A673 (cell line): ENCODE results near the gene PCNT. TPM values are rescaled to one million over a fixed set of nuclear protein-coding genes. Genes with fewer than 3 reads are reported as not detected.

ENCODE experiments used
- BruUV-seq: library from RNA; stranded (reverse); fragments of 400-500 nt; replicated peaks from 2 replicates; lab custom pipeline; 2021; lab: Mats Ljungman, UMichigan
- CTCF ChIA-PET: fragments of 300-600 bp; sonication (Branson Sonifier 250); formaldehyde crosslinking; loops from one replicate; lab custom pipeline; 2022; ENCODE audit warnings: antibody characterized with exemption; lab: Charles Lee
- POLR2A ChIA-PET: fragments of 300-600 bp; sonication (Branson Sonifier 250); formaldehyde crosslinking; loops from one replicate; lab custom pipeline; 2022; ENCODE audit warnings: antibody characterized with exemption; ENCODE audit not compliant: low non-redundant PET; lab: Charles Lee
- DNase-seq: peaks from one replicate; pipeline ENCODE4 v3.0.0-alpha.2; 2015; ENCODE audit warnings: low spot score
- H3K27ac ChIP-seq: fragments of 200-600 bp; sonication (generic); 2 replicates; pipeline ENCODE4 v1.5.1; 2016; ENCODE audit warnings: mixed run types, low read depth, mild to moderate bottlenecking, mixed read lengths, antibody characterized with exemption, low read length; ENCODE audit not compliant: poor library complexity, severe bottlenecking
- H3K27me3 ChIP-seq: fragments of 200-600 bp; sonication (generic); replicated peaks from 2 replicates; pipeline ENCODE4 v1.6.1; 2017; ENCODE audit warnings: mixed run types, low read depth, mild to moderate bottlenecking, mixed read lengths, antibody characterized with exemption, low read length; ENCODE audit not compliant: insufficient read depth, poor library complexity
- H3K36me3 ChIP-seq: fragments of 200-600 bp; sonication (generic); 2 replicates; pipeline ENCODE4 v1.6.1; 2016; ENCODE audit warnings: mixed run types, mild to moderate bottlenecking, mixed read lengths, antibody characterized with exemption, low read length; ENCODE audit not compliant: insufficient read depth, poor library complexity, severe bottlenecking
- H3K4me1 ChIP-seq: fragments of 200-600 bp; sonication (generic); 2 replicates; pipeline ENCODE4 v1.6.1; 2017; ENCODE audit warnings: mixed run types, mild to moderate bottlenecking, mixed read lengths, antibody characterized with exemption, low read length; ENCODE audit not compliant: insufficient read depth, poor library complexity, severe bottlenecking
- H3K4me3 ChIP-seq: fragments of 200-600 bp; sonication (generic); 2 replicates; pipeline ENCODE4 v1.5.1; 2016; ENCODE audit warnings: low read depth, mixed run types, mild to moderate bottlenecking, mixed read lengths, low read length; ENCODE audit not compliant: poor library complexity, severe bottlenecking
- H3K9me3 ChIP-seq: fragments of 200-600 bp; sonication (generic); 2 replicates; pipeline ENCODE4 v1.6.1; 2016; ENCODE audit warnings: mixed run types, low read depth, mild to moderate bottlenecking, mixed read lengths, antibody characterized with exemption, low read length; ENCODE audit not compliant: poor library complexity, severe bottlenecking
- EZH2 ChIP-seq: fragments of 200-600 bp; sonication (generic); IDR thresholded peaks from 2 replicates; pipeline ENCODE4 v1.6.1; 2017; ENCODE audit warnings: borderline replicate concordance, low read depth, mild to moderate bottlenecking, mixed read lengths, antibody characterized with exemption, low read length; ENCODE audit not compliant: poor library complexity, severe bottlenecking
- intact Hi-C: fragments of 100-400 bp; cut with micrococcal nuclease; formaldehyde crosslinking; loops from one replicate; pipeline ENCODE4 v1.10.0; 2022; ENCODE audit not compliant: unreplicated experiment
- total RNA-seq: library from RNA; stranded (reverse); gene quantifications from 2 replicates; pipeline ENCODE4 v1.2.3, GENCODE V29; 2021
- TF ChIP-seq, protein P1 (sequence below): fragments of 300-800, 200-600 bp; sonication (generic); conservative IDR thresholded peaks from 2 replicates; pipeline ENCODE4 v1.5.1; 2017; ENCODE audit warnings: low read depth, mild to moderate bottlenecking, antibody characterized with exemption, low read length, moderate library complexity, mixed read lengths

Gene PCNT
- total RNA-seq, 1 experiment from 2014 or later, result 66.4 TPM

DNA sequence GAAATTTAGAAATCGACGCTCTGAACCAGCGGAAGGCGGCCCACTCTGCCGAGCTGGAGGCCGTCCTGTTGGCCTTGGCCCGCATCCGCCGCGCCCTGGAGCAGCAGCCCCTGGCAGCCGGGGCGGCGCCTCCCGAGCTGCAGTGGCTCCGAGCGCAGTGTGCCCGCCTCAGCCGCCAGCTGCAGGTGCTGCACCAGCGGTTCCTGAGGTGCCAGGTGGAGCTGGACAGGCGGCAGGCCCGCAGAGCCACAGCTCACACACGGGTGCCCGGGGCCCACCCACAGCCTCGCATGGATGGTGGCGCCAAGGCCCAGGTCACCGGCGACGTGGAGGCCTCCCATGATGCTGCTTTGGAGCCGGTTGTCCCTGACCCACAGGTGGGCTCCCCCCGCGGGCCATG is 87.7 kb downstream of the PCNT start:
- TF ChIP-seq EZH2, result no peak
- TF ChIP-seq, protein P1, sequence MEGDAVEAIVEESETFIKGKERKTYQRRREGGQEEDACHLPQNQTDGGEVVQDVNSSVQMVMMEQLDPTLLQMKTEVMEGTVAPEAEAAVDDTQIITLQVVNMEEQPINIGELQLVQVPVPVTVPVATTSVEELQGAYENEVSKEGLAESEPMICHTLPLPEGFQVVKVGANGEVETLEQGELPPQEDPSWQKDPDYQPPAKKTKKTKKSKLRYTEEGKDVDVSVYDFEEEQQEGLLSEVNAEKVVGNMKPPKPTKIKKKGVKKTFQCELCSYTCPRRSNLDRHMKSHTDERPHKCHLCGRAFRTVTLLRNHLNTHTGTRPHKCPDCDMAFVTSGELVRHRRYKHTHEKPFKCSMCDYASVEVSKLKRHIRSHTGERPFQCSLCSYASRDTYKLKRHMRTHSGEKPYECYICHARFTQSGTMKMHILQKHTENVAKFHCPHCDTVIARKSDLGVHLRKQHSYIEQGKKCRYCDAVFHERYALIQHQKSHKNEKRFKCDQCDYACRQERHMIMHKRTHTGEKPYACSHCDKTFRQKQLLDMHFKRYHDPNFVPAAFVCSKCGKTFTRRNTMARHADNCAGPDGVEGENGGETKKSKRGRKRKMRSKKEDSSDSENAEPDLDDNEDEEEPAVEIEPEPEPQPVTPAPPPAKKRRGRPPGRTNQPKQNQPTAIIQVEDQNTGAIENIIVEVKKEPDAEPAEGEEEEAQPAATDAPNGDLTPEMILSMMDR, result no peak
- ChIA-PET CTCF (no interaction called here), POLR2A (no interaction called here)
- Histone ChIP-seq H3K36me3 (peaks cover 14% of the 10 kb centered on the region), H3K4me1 (no peaks in the 10 kb centered on the region), H3K9me3 (no peaks in the 10 kb centered on the region), H3K27me3 (no peaks in the 10 kb centered on the region), H3K4me3 (no peak overlapping the region), H3K27ac (no peak overlapping the region)
- no peak for DNase-seq
- intact Hi-C loops, result no loop called here
- BruUV-seq, result no TSS peak

DNA sequence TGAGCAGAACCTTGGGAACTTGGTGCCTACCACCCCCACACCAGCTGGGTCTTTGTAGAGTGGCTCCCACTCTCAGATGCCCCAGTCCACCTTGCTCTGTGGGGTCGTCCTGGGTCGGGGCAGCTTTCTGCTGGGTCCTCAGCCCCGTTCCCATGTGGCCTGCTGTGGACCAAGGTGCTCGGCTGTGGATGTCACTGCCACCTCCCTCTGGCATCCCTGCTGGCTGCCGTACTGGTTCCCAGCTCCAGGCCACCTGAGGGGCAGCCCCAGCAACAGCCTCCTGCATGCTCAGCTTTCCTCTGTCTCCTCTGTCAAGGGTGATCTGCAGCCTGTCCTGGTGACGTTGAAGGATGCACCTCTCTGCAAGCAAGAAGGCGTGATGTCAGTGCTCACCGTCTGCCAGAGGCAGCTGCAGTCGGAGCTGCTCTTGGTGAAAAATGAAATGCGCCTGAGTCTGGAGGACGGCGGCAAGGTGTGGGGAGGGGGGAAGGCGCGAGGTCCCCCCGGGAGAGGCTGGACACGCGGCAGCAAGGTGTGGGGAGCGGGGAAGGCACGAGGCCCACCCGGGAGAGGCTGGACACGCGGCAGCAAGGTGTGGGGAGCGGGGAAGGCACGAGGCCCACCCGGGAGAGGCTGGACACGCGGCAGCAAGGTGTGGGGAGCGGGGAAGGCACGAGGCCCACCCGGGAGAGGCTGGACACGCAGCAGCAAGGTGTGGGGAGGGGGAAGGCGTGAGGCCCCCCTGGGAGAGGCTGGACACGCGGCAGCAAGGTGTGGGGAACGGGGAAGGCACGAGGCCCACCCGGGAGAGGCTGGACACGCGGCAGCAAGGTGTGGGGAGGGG is 88.8 kb downstream of the PCNT start:
- H3K27me3 ChIP-seq, result no peaks in the 10 kb centered on the region
- intact Hi-C loops, result no loop called here
- POLR2A ChIA-PET, result no interaction called here
- H3K36me3 ChIP-seq, result peaks cover 12% of the 10 kb centered on the region
- no peak for TF ChIP-seq EZH2
- TF ChIP-seq, protein P1, result no peak
- H3K27ac ChIP-seq, result no peak overlapping the region
- DNase-seq, result no peak
- no peaks in the 10 kb centered on the region for H3K4me1 ChIP-seq
- no TSS peak for BruUV-seq
- CTCF ChIA-PET, result no interaction called here
- H3K4me3 ChIP-seq, result no peak overlapping the region
- H3K9me3 ChIP-seq, result no peaks in the 10 kb centered on the region

DNA sequence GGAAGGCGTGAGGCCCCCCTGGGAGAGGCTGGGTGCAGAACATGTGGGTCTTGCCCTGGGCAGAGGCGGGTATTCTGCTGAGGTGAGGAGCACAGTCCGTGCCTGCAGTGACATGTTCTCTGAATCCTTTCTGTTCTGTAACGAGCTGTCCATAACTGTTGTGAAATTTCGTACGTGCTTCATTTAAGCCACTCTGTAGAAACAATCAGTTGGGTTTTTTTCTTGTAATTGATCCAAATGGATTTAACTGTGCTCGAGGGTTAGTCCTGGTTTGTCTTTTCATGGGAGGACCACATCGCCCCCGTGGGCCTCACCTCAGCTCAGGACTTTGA is 89.4 kb downstream of the PCNT start:
- Histone ChIP-seq H3K36me3 (peaks cover 18% of the 10 kb centered on the region), H3K4me1 (no peaks in the 10 kb centered on the region), H3K4me3 (no peak overlapping the region), H3K27me3 (no peaks in the 10 kb centered on the region), H3K27ac (no peak overlapping the region), H3K9me3 (no peaks in the 10 kb centered on the region)
- no peak for DNase-seq
- no peak for TF ChIP-seq EZH2
- TF ChIP-seq, protein P1, result no peak
- BruUV-seq, result no TSS peak
- ChIA-PET CTCF (no interaction called here), POLR2A (no interaction called here)
- intact Hi-C loops, result no loop called here
